Measurements from ENCODE around the gene HMG20A.
A peak's percentile ranks its signal among the peaks of the same experiment; 100 is the strongest.

- TF ChIP-seq POLR2A (IDR thresholded peaks at IDR 0.05) (peak; percentile 93 to 94), CTCF (IDR thresholded peaks at IDR 0.05) (peak in 1 of 5 experiments; percentile 26)
Measured at GRCh38 chr15:77419836-77420609, 665 bp upstream of the HMG20A start, which contains the start of gene PEAK1.
